CD4-positive, alpha-beta T cell (primary cell): Measurements from ENCODE around the gene C2orf74. TPM values are rescaled to one million over a fixed set of nuclear protein-coding genes. Genes with fewer than 3 reads are reported as not detected.

Experiments used
- ATAC-seq: fragments of 200-7000 bp; cut with Tn5 transposase; one replicate; pipeline ENCODE4 v1.10.0; 2022; ENCODE audit warnings: mild to moderate bottlenecking; ENCODE audit not compliant: poor library complexity
- CTCF ChIA-PET: fragments of 350-600 bp; sonication (Branson Sonifier 250); formaldehyde crosslinking; loops from one replicate; lab custom pipeline; 2021; ENCODE audit warnings: antibody characterized with exemption, inconsistent platforms; lab: Charles Lee
- POLR2A ChIA-PET: fragments of 350-600 bp; sonication (Branson Sonifier 250); formaldehyde crosslinking; loops from one replicate; lab custom pipeline; 2021; ENCODE audit warnings: antibody characterized with exemption, inconsistent platforms; lab: Charles Lee
- DNase-seq, 14 experiments: peaks; one replicate each; pipeline ENCODE4 v3.0.0-alpha.2; 2013 to 2020; ENCODE audit warnings: mixed read lengths in 2 of 14
- H3K27ac ChIP-seq, 2 donors: one replicate each; pipeline versions ENCODE4 v1.5.1 to v1.7.0; 2013; ENCODE audit warnings: low read length in 2 of 2, low read depth in 1 of 2, mild to moderate bottlenecking in 1 of 2
- H3K27me3 ChIP-seq, 2 experiments: 1 replicate in 1 of 2; 2 replicates in 1 of 2; pipeline versions ENCODE4 v1.6.1 to v1.7.0; 2013; ENCODE audit warnings: low read length in 2 of 2, control low read depth in 1 of 2, mild to moderate bottlenecking in 1 of 2, moderate library complexity in 1 of 2; ENCODE audit not compliant: insufficient read depth in 2 of 2, control insufficient read depth in 1 of 2
- H3K36me3 ChIP-seq: one replicate; pipeline ENCODE4 v1.6.1; 2013; ENCODE audit warnings: low read length, control low read depth; ENCODE audit not compliant: insufficient read depth
- H3K4me1 ChIP-seq: one replicate; pipeline ENCODE4 v1.6.1; 2013; ENCODE audit warnings: low read length, control low read depth; ENCODE audit not compliant: insufficient read depth
- H3K4me3 ChIP-seq: one replicate; pipeline ENCODE4 v1.5.1; 2013; ENCODE audit warnings: mild to moderate bottlenecking, low read length, moderate library complexity
- H3K9me3 ChIP-seq, 2 experiments: 1 replicate in 1 of 2; 2 replicates in 1 of 2; pipeline versions ENCODE4 v1.6.1 to v1.7.0; 2013; ENCODE audit warnings: low read length in 2 of 2, mild to moderate bottlenecking in 2 of 2, control low read depth in 1 of 2, moderate library complexity in 1 of 2; ENCODE audit not compliant: control insufficient read depth in 1 of 2, insufficient read depth in 1 of 2
- H3K27ac Mint-ChIP-seq: one replicate; pipeline ENCODE4 v1.8.0; 2020; ENCODE audit warnings: mixed read lengths
- H3K27me3 Mint-ChIP-seq: one replicate; pipeline ENCODE4 v1.8.0; 2021; ENCODE audit warnings: mixed read lengths
- H3K36me3 Mint-ChIP-seq: one replicate; pipeline ENCODE4 v1.8.0; 2021; ENCODE audit warnings: low read depth, mixed read lengths
- H3K4me1 Mint-ChIP-seq: one replicate; pipeline ENCODE4 v1.8.0; 2021; ENCODE audit warnings: low read depth, mixed read lengths
- H3K4me3 Mint-ChIP-seq: one replicate; pipeline ENCODE4 v1.8.0; 2020; ENCODE audit warnings: mild to moderate bottlenecking, mixed read lengths
- H3K9me3 Mint-ChIP-seq: one replicate; pipeline ENCODE4 v1.8.0; 2020; ENCODE audit warnings: mixed read lengths
- CTCF ChIP-seq: fragments of 200-600 bp; IDR thresholded peaks from one replicate; pipeline ENCODE4 v1.8.0; 2022; ENCODE audit warnings: antibody characterized with exemption, mild to moderate bottlenecking
- intact Hi-C, 2 experiments: fragments of 100-400 bp; cut with DNase I in 1 of 2; cut with micrococcal nuclease in 1 of 2; formaldehyde crosslinking; loops; one replicate each; pipeline versions ENCODE4 v1.15.1 to v1.9.0; 2023 to 2025; cut with DNase I, micrococcal nuclease
- total RNA-seq, 174 experiments: library from RNA in 2 of 174; stranded (reverse) in 2 of 174; gene quantifications; one replicate each; pipeline ENCODE4 v1.2.3 and lab custom pipeline; 2021 to 2026

Gene C2orf74
- total RNA-seq, 2 experiments from 2014 or later, result 1.7 to 2.0 TPM

GRCh38 chr2:61196671-61197070, 34.7 kb downstream of the C2orf74 start:
- H3K27me3 Mint-ChIP-seq, result no peaks in the 10 kb centered on the region
- ChIA-PET CTCF (interaction anchor here (0.6 kb wide), 1 partner anchor 126 kb away, joined by 3 read pairs; no protein-coding TSS in a partner anchor), POLR2A (no interaction called here)
- no peak overlapping the region for H3K27ac Mint-ChIP-seq
- H3K4me3 Mint-ChIP-seq, result no peak overlapping the region
- peaks cover 51% of the 10 kb centered on the region for H3K36me3 Mint-ChIP-seq
- Histone ChIP-seq H3K4me3 (no peak overlapping the region), H3K27me3 (no peaks in the 10 kb centered on the region), H3K9me3 (no peaks in the 10 kb centered on the region), H3K36me3 (peaks cover 29% of the 10 kb centered on the region), H3K4me1 (peaks cover 11% of the 10 kb centered on the region), H3K27ac (no peak overlapping the region)
- no peak for ATAC-seq
- DNase-seq, result no peak
- intact Hi-C loops, result no loop called here
- TF ChIP-seq CTCF, result no peak
- no peaks in the 10 kb centered on the region for H3K9me3 Mint-ChIP-seq
- H3K4me1 Mint-ChIP-seq, result peaks cover 19% of the 10 kb centered on the region

- H3K36me3 Mint-ChIP-seq, result peaks cover 83% of the 10 kb centered on the region
- Histone ChIP-seq H3K27ac (no peak overlapping the region), H3K36me3 (peaks cover 78% of the 10 kb centered on the region), H3K9me3 (no peaks in the 10 kb centered on the region), H3K27me3 (no peaks in the 10 kb centered on the region), H3K4me1 (no peaks in the 10 kb centered on the region), H3K4me3 (no peak overlapping the region)
- no peaks in the 10 kb centered on the region for H3K27me3 Mint-ChIP-seq
- ChIA-PET POLR2A (no interaction called here), CTCF (no interaction called here)
- H3K27ac Mint-ChIP-seq, result no peak overlapping the region
- intact Hi-C loops, result no loop called here
- DNase-seq (no peak), ATAC-seq (no peak)
- no peak for TF ChIP-seq CTCF
- H3K4me3 Mint-ChIP-seq, result no peak overlapping the region
- no peaks in the 10 kb centered on the region for H3K4me1 Mint-ChIP-seq
- no peaks in the 10 kb centered on the region for H3K9me3 Mint-ChIP-seq
These were observed 43.1 kb downstream of the C2orf74 start for GRCh38 chr2:61205132-61205531.

- Mint-ChIP-seq H3K4me3 (no peak overlapping the region), H3K4me1 (no peaks in the 10 kb centered on the region), H3K27me3 (no peaks in the 10 kb centered on the region), H3K27ac (no peak overlapping the region), H3K36me3 (peaks cover 80% of the 10 kb centered on the region), H3K9me3 (no peaks in the 10 kb centered on the region)
- intact Hi-C loops, result no loop called here
- ChIA-PET POLR2A (interaction anchor here (0.8 kb wide), 1 partner anchor 33 kb away, joined by 3 read pairs; no protein-coding TSS in a partner anchor), CTCF (no interaction called here)
- Histone ChIP-seq H3K27ac (no peak overlapping the region), H3K36me3 (peaks cover 81% of the 10 kb centered on the region), H3K27me3 (no peaks in the 10 kb centered on the region), H3K4me3 (no peak overlapping the region), H3K4me1 (no peaks in the 10 kb centered on the region), H3K9me3 (no peaks in the 10 kb centered on the region)
- DNase-seq (no peak), ATAC-seq (no peak)
- no peak for TF ChIP-seq CTCF
These were observed 48.5 kb downstream of the C2orf74 start for GRCh38 chr2:61210332-61210981.
